Gastroesophageal sphincter (tissue), 4 donors: Measurements from ENCODE around the gene DNAJC6. TPM values are rescaled to one million over a fixed set of nuclear protein-coding genes. Genes with fewer than 3 reads are reported as not detected.

Source experiments
- ATAC-seq: fragments of 150-250 bp; one replicate; pipeline ENCODE4 v1.9.1; 2016; ENCODE audit warnings: mild to moderate bottlenecking, moderate library complexity
- H3K27ac ChIP-seq, 4 donors: fragments of 200-600 bp; sonication (generic) in 3 of 4; 1 replicate in 3 of 4; 2 replicates in 1 of 4; pipeline ENCODE4 v1.5.1; 2016 to 2019
- H3K27me3 ChIP-seq: fragments of 200-600 bp; sonication (generic); one replicate; pipeline ENCODE4 v1.5.1; 2019
- H3K36me3 ChIP-seq, 2 donors: fragments of 200-600 bp; sonication (generic); one replicate each; pipeline ENCODE4 v1.5.1; 2019; ENCODE audit warnings: control low read depth in 1 of 2
- H3K4me1 ChIP-seq, 3 donors: fragments of 200-600 bp; sonication (generic); 1 replicate in 2 of 3; 2 replicates in 1 of 3; pipeline ENCODE4 v1.5.1; 2016 to 2019; ENCODE audit warnings: control low read depth in 2 of 3
- H3K4me3 ChIP-seq, 2 donors: fragments of 200-600 bp; sonication (generic); one replicate each; pipeline ENCODE4 v1.5.1; 2019; ENCODE audit warnings: mild to moderate bottlenecking in 1 of 2, moderate library complexity in 1 of 2
- H3K9me3 ChIP-seq, 3 donors: fragments of 200-600 bp; sonication (generic); one replicate each; pipeline ENCODE4 v1.5.1; 2017 to 2019; ENCODE audit warnings: control low read depth in 2 of 3
- CTCF ChIP-seq, 4 experiments: fragments of 200-600 bp in 2 of 4; fragments of 450-650 bp in 2 of 4; sonication (generic) in 1 of 4; IDR thresholded peaks; one replicate each; pipeline ENCODE4 v1.5.1; 2017 to 2019; ENCODE audit warnings: antibody characterized with exemption in 4 of 4, mild to moderate bottlenecking in 2 of 4, moderate library complexity in 2 of 4
- EP300 ChIP-seq: sonication (generic); formaldehyde crosslinking; IDR thresholded peaks from one replicate; pipeline ENCODE4 v1.6.1; 2017; ENCODE audit warnings: antibody characterized with exemption, mild to moderate bottlenecking
- POLR2A ChIP-seq, 2 donors: fragments of 450-650 bp; IDR thresholded peaks; one replicate each; pipeline ENCODE4 v1.6.1; 2017; ENCODE audit warnings: antibody characterized with exemption in 2 of 2, mild to moderate bottlenecking in 2 of 2, moderate library complexity in 1 of 2
- POLR2AphosphoS5 ChIP-seq: sonication (generic); formaldehyde crosslinking; IDR thresholded peaks from one replicate; pipeline ENCODE4 v1.6.1; 2017; ENCODE audit warnings: antibody characterized with exemption
- WGBS, 2 donors: methylation state at CpG; one replicate each; pipeline ENCODE4 v1.1.5; 2018; ENCODE audit warnings: low coverage in 1 of 2; 5-methylcytosine and 5-hydroxymethylcytosine counted together
- total RNA-seq, 4 donors: library from RNA; depleted of rRNA; stranded (reverse); fragments of >200 nt; gene quantifications; one replicate each; pipeline ENCODE4 v1.1.0, GENCODE V29; 2016

DNAJC6 gene
- total RNA-seq, 4 donors from 2014 or later, result 2.0 to 5.3 (median 3.2) TPM

GRCh38 chr1:65265296-65265650 is 44.1 kb upstream of the DNAJC6 start:
- 3 to 6% methylated on average over 5 to 7 of the region's 7 CpGs for WGBS, 2 donors
- peaks cover 13% of the 10 kb centered on the region for H3K27me3 ChIP-seq
- H3K9me3 ChIP-seq, result no peaks in the 10 kb centered on the region
- peak overlapping the region; percentile 38 to 62 for H3K4me3 ChIP-seq
- TF ChIP-seq CTCF (IDR thresholded peaks at IDR 0.05) (no peak), EP300 (no peak), POLR2A (IDR thresholded peaks at IDR 0.05) (no peak), POLR2AphosphoS5 (no peak)
- ATAC-seq, result no peak
- H3K27ac ChIP-seq, result peak overlapping the region in 1 of 4 donors; percentile 70
- no peaks in the 10 kb centered on the region for H3K36me3 ChIP-seq
- peaks cover 0 to 25% (median 0%) of the 10 kb centered on the region in 3 donors for H3K4me1 ChIP-seq

GRCh38 chr1:65265651-65266351 is 43.5 kb upstream of the DNAJC6 start:
- Histone ChIP-seq H3K4me3 (peak overlapping the region; percentile 38 to 62), H3K27me3 (peaks cover 13% of the 10 kb centered on the region), H3K27ac (peak overlapping the region in 2 of 4 donors; percentile 42 to 70), H3K36me3 (no peaks in the 10 kb centered on the region), H3K4me1 (peaks cover 0 to 25% (median 0%) of the 10 kb centered on the region in 3 donors), H3K9me3 (no peaks in the 10 kb centered on the region)
- 6 to 11% methylated on average over 18 to 31 of the region's 59 CpGs for WGBS, 2 donors
- TF ChIP-seq POLR2A (IDR thresholded peaks at IDR 0.05) (no peak), CTCF (IDR thresholded peaks at IDR 0.05) (peak in 2 of 4 experiments; percentile 5 to 45)
- peak; percentile 51 for ATAC-seq

- Histone ChIP-seq H3K36me3 (no peaks in the 10 kb centered on the region), H3K27ac (no peak overlapping the region), H3K4me3 (no peak overlapping the region), H3K27me3 (peaks cover 13% of the 10 kb centered on the region), H3K4me1 (peaks cover 0 to 25% (median 0%) of the 10 kb centered on the region in 3 donors), H3K9me3 (no peaks in the 10 kb centered on the region)
- ATAC-seq, result no peak
- TF ChIP-seq CTCF (IDR thresholded peaks at IDR 0.05), result no peak
- TF ChIP-seq POLR2A (IDR thresholded peaks at IDR 0.05), result no peak
- TF ChIP-seq EP300, result no peak
- TF ChIP-seq POLR2AphosphoS5, result no peak
- 33 to 60% methylated on average over 1 of the region's 1 CpG for WGBS, 2 donors
Measured at GRCh38 chr1:65266476-65266875, 42.9 kb upstream of the DNAJC6 start.

- Histone ChIP-seq H3K9me3 (no peaks in the 10 kb centered on the region), H3K27ac (no peak overlapping the region), H3K4me1 (peaks cover 0 to 25% (median 0%) of the 10 kb centered on the region in 3 donors), H3K36me3 (no peaks in the 10 kb centered on the region), H3K4me3 (no peak overlapping the region), H3K27me3 (peaks cover 13% of the 10 kb centered on the region)
- TF ChIP-seq POLR2A (IDR thresholded peaks at IDR 0.05), result no peak
- TF ChIP-seq CTCF (IDR thresholded peaks at IDR 0.05), result no peak
- no peak for TF ChIP-seq POLR2AphosphoS5
- TF ChIP-seq EP300, result no peak
- 83 to 96% methylated on average over 4 of the region's 4 CpGs for WGBS, 2 donors
- ATAC-seq, result no peak
Measured at GRCh38 chr1:65267271-65267670, 42.1 kb upstream of the DNAJC6 start.

- ATAC-seq, result no peak
- TF ChIP-seq POLR2AphosphoS5, result no peak
- WGBS, 2 donors, result 56 to 64% methylated on average over 1 of the region's 1 CpG
- peaks cover 13% of the 10 kb centered on the region for H3K27me3 ChIP-seq
- H3K9me3 ChIP-seq, result no peaks in the 10 kb centered on the region
- no peak overlapping the region for H3K4me3 ChIP-seq
- H3K36me3 ChIP-seq, result no peaks in the 10 kb centered on the region
- no peak overlapping the region for H3K27ac ChIP-seq
- peaks cover 0 to 25% (median 0%) of the 10 kb centered on the region in 3 donors for H3K4me1 ChIP-seq
Measured at GRCh38 chr1:65267683-65268082, 41.7 kb upstream of the DNAJC6 start.
